Measurements from ENCODE around the gene CEP295NL. TPM values are rescaled to one million over a fixed set of nuclear protein-coding genes. Genes with fewer than 3 reads are reported as not detected.

CEP295NL gene
- total and polyA plus RNA-seq, 8 donors = 0.21 to 5.1 (median 2.7) TPM

DNA sequence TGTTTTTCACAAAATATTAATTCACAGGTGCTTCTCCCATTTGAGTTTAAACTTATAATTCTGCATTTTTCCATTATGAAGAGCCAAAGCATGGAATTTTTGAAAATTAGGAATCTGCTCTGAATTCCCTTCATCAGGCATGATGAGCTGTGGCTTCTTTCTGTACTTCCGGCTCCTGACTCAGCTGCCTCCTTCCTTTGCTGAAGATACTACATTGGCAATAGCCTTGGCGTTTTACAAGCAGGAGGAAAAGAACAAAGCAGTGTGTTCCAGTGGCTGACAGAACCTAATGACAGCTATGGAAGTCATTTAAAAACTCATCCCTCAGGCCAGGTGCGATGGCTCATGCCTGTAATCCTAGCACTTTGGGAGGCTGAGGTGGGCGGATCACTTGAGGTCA is 44.0 kb downstream of the CEP295NL start:
- no peak for ATAC-seq
- no peak for FAIRE-seq
- 82 to 85% methylated on average over 4 of the region's 4 CpGs for WGBS, 2 donors

GRCh38 chr17:78857266-78857665 is 45.7 kb downstream of the CEP295NL start:
- Histone ChIP-seq H3K27ac (no peak overlapping the region), H3K4me1 (peaks cover 0 to 8% (median 7%) of the 10 kb centered on the region in 3 donors), H3K27me3 (no peaks in the 10 kb centered on the region), H3K9me3 (no peaks in the 10 kb centered on the region), H3K4me3 (no peak overlapping the region), H3K36me3 (peaks cover 0 to 26% (median 4%) of the 10 kb centered on the region in 3 donors)
- no peak for FAIRE-seq
- 91 to 93% methylated on average over 12 to 14 of the region's 14 CpGs for WGBS, 2 donors
- no peak for TF ChIP-seq CTCF (IDR thresholded peaks at IDR 0.05)
- peak in 1 of 6 donors; percentile 28 for DNase-seq
- ATAC-seq = no peak
- intact Hi-C loops (cut with DNase I) = no loop called here

More for the DNA sequence above, 44.0 kb downstream of the CEP295NL start:
- H3K9me3 ChIP-seq = no peaks in the 10 kb centered on the region
- no peak overlapping the region for H3K4me3 ChIP-seq
- H3K36me3 ChIP-seq = peaks cover 0 to 19% (median 4%) of the 10 kb centered on the region in 3 donors
- H3K4me1 ChIP-seq = peaks cover 0 to 12% (median 8%) of the 10 kb centered on the region in 3 donors
- no peak for TF ChIP-seq CTCF (IDR thresholded peaks at IDR 0.05)
- DNase-seq = no peak
- no peak overlapping the region for H3K27ac ChIP-seq
- intact Hi-C loops (cut with DNase I) = no loop called here
- no peaks in the 10 kb centered on the region for H3K27me3 ChIP-seq

DNA sequence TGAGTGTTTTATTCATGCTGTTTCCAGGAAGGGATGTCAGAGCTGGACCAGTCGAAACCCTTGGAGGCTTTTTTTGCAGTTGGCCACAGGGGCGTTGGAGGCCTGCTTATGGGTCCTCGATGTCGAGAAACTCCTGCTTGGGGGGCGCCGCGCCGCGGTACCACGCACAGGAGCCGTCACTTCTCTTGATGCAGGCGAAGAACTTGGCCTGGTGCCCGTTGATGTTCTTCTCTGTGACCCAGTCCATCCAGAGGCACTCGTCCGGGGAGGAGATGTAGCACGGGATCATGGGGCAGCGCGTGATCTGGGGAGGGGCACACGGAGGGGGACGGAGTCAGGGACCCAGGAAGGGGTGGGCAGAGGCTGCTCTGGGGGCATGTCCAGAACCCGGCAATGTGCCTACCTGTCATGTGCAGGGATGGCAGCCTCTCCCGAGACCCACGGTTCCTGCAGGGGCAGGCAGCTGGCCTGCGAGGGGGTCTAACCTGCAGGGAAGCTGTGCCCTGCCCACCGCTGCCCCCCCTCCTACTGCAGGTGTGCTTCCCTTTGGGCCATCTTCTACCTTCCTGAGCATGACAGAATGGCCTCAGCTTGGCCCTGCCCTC is 47.3 kb downstream of the CEP295NL start:
- Histone ChIP-seq H3K4me3 (no peak overlapping the region), H3K4me1 (no peaks in the 10 kb centered on the region), H3K36me3 (peaks cover 0 to 26% (median 4%) of the 10 kb centered on the region in 3 donors), H3K9me3 (no peaks in the 10 kb centered on the region), H3K27ac (no peak overlapping the region), H3K27me3 (no peaks in the 10 kb centered on the region)
- ATAC-seq (peak in 1 of 4 donors; percentile 8), DNase-seq (peak in 2 of 6 donors; percentile 46 to 74), FAIRE-seq (no peak)
- 94 to 96% methylated on average over 25 of the region's 25 CpGs for WGBS, 2 donors
- intact Hi-C loops (cut with DNase I) = no loop called here
- TF ChIP-seq CTCF (IDR thresholded peaks at IDR 0.05) = no peak

GRCh38 chr17:78854508-78854907 is 48.5 kb downstream of the CEP295NL start:
- no peak for ATAC-seq
- no peak for FAIRE-seq
- intact Hi-C loops (cut with DNase I) = no loop called here
- 90 to 91% methylated on average over 7 to 9 of the region's 9 CpGs for WGBS, 2 donors
- H3K9me3 ChIP-seq = no peaks in the 10 kb centered on the region
- H3K4me1 ChIP-seq = no peaks in the 10 kb centered on the region
- H3K27me3 ChIP-seq = no peaks in the 10 kb centered on the region
- no peak overlapping the region for H3K4me3 ChIP-seq
- no peak for TF ChIP-seq CTCF (IDR thresholded peaks at IDR 0.05)
- H3K36me3 ChIP-seq = peaks cover 0 to 26% (median 4%) of the 10 kb centered on the region in 3 donors
- DNase-seq = peak in 1 of 6 donors; percentile 9
- no peak overlapping the region for H3K27ac ChIP-seq

- 70 to 73% methylated on average over 11 of the region's 11 CpGs for WGBS, 2 donors
- FAIRE-seq = no peak
- peak in 1 of 6 donors; percentile 9 for DNase-seq
- Histone ChIP-seq H3K36me3 (peaks cover 0 to 26% (median 4%) of the 10 kb centered on the region in 3 donors), H3K27ac (no peak overlapping the region), H3K4me1 (no peaks in the 10 kb centered on the region), H3K4me3 (no peak overlapping the region), H3K9me3 (no peaks in the 10 kb centered on the region), H3K27me3 (no peaks in the 10 kb centered on the region)
- no peak for TF ChIP-seq CTCF (IDR thresholded peaks at IDR 0.05)
- ATAC-seq = no peak
- intact Hi-C loops (cut with DNase I) = no loop called here
Measured at GRCh38 chr17:78853926-78854394, 49.0 kb downstream of the CEP295NL start.

Measured in pancreas (tissue), 10 donors.